IMR-90 (cell line): ENCODE results near the gene VPS18. TPM values are rescaled to one million over a fixed set of nuclear protein-coding genes. Genes with fewer than 3 reads are reported as not detected.

Source experiments
- ATAC-seq: fragments of 200-7000 bp; cut with Tn5 transposase; 2 replicates; pipeline ENCODE4 v1.9.1; 2020; ENCODE audit warnings: low read depth, mild to moderate bottlenecking, moderate library complexity
- BruUV-seq: library from RNA; stranded (reverse); fragments of 400-500 nt; replicated peaks from 2 replicates; lab custom pipeline; 2021; lab: Mats Ljungman, UMichigan
- CTCF ChIA-PET: fragments of 300-600 bp; formaldehyde crosslinking; extraction: SDS; loops from one replicate; lab custom pipeline; 2021; ENCODE audit warnings: antibody characterized with exemption; lab: Yijun Ruan, JAX
- POLR2A ChIA-PET: fragments of 300-600 bp; sonication (Branson Sonifier 250); formaldehyde crosslinking; loops from one replicate; lab custom pipeline; 2022; ENCODE audit warnings: antibody characterized with exemption; ENCODE audit not compliant: unreplicated experiment; lab: Charles Lee
- DNase-seq: peaks from one replicate; pipeline ENCODE4 v3.0.0; 2013
- H2AFZ ChIP-seq: replicated peaks from 2 replicates; pipeline ENCODE3; 2013; ENCODE audit warnings: low read length, mild to moderate bottlenecking; ENCODE audit not compliant: poor library complexity
- H2AK5ac ChIP-seq: 2 replicates; pipeline ENCODE4 v1.6.1; 2013; ENCODE audit warnings: low read depth, low read length, inconsistent platforms
- H2AK9ac ChIP-seq: replicated peaks from 2 replicates; pipeline ENCODE3; 2013; ENCODE audit warnings: mild to moderate bottlenecking, low read depth, low read length, moderate library complexity; ENCODE audit not compliant: poor library complexity
- H2BK120ac ChIP-seq: 2 replicates; pipeline ENCODE4 v1.6.1; 2013; ENCODE audit warnings: low read depth, low read length, inconsistent platforms
- H2BK15ac ChIP-seq: 3 replicates; pipeline ENCODE4 v1.6.1; 2013; ENCODE audit warnings: low read depth, low read length, inconsistent platforms
- H2BK20ac ChIP-seq: 2 replicates; pipeline ENCODE4 v1.6.1; 2013; ENCODE audit warnings: low read depth, mild to moderate bottlenecking, inconsistent platforms, low read length, moderate library complexity
- H2BK5ac ChIP-seq: 2 replicates; pipeline ENCODE4 v1.6.1; 2013; ENCODE audit warnings: mild to moderate bottlenecking, low read depth, low read length, inconsistent platforms; ENCODE audit not compliant: poor library complexity, severe bottlenecking
- H3K14ac ChIP-seq: replicated peaks from 2 replicates; pipeline ENCODE4 v1.6.1; 2013; ENCODE audit warnings: low read depth, low read length, inconsistent platforms
- H3K18ac ChIP-seq: 2 replicates; pipeline ENCODE4 v1.6.1; 2013; ENCODE audit warnings: low read depth, low read length, control low read depth
- H3K23ac ChIP-seq: 2 replicates; pipeline ENCODE4 v1.6.1; 2013; ENCODE audit warnings: low read depth, low read length, inconsistent platforms
- H3K27ac ChIP-seq: 2 replicates; pipeline ENCODE4 v1.5.1; 2013; ENCODE audit warnings: mild to moderate bottlenecking, control low read depth, low read length; ENCODE audit not compliant: insufficient read depth
- H3K27me3 ChIP-seq: 2 replicates; pipeline ENCODE4 v1.6.1; 2013; ENCODE audit warnings: low read length; ENCODE audit not compliant: control insufficient read depth, insufficient read depth
- H3K36me3 ChIP-seq: 2 replicates; pipeline ENCODE4 v1.6.1; 2013; ENCODE audit warnings: low read length, mixed read lengths; ENCODE audit not compliant: control insufficient read depth, insufficient read depth
- H3K4ac ChIP-seq: 2 replicates; pipeline ENCODE4 v1.6.1; 2013; ENCODE audit warnings: low read depth, low read length, inconsistent platforms
- H3K4me1 ChIP-seq: 2 replicates; pipeline ENCODE4 v1.6.1; 2013; ENCODE audit warnings: low read length, mixed read lengths; ENCODE audit not compliant: control insufficient read depth, insufficient read depth
- H3K4me2 ChIP-seq: 2 replicates; pipeline ENCODE4 v1.6.1; 2013; ENCODE audit warnings: low read depth, mild to moderate bottlenecking, control low read depth, low read length, moderate library complexity
- H3K4me3 ChIP-seq: 2 replicates; pipeline ENCODE4 v1.5.1; 2013; ENCODE audit warnings: low read depth, mild to moderate bottlenecking, control low read depth, low read length, moderate library complexity; ENCODE audit not compliant: insufficient read depth
- H3K56ac ChIP-seq: 2 replicates; pipeline ENCODE4 v1.6.1; 2013; ENCODE audit warnings: low read length, inconsistent platforms; ENCODE audit not compliant: insufficient read depth; ENCODE audit errors: extremely low read depth
- H3K79me1 ChIP-seq, 2 experiments: 2 replicates each; pipeline ENCODE4 v1.6.1; 2013; ENCODE audit warnings: low read length in 2 of 2, inconsistent platforms in 1 of 2, low read depth in 1 of 2
- H3K9ac ChIP-seq: 2 replicates; pipeline ENCODE4 v1.6.1; 2013; ENCODE audit warnings: low read depth, low read length, control low read depth
- H3K9me1 ChIP-seq: 2 replicates; pipeline ENCODE4 v1.6.1; 2013; ENCODE audit warnings: low read length, inconsistent platforms; ENCODE audit not compliant: insufficient read depth
- H3K9me3 ChIP-seq: 2 replicates; pipeline ENCODE4 v1.6.1; 2013; ENCODE audit warnings: low read length; ENCODE audit not compliant: control insufficient read depth, insufficient read depth
- H4K20me1 ChIP-seq: 2 replicates; pipeline ENCODE4 v1.6.1; 2013; ENCODE audit warnings: low read length, inconsistent platforms; ENCODE audit not compliant: insufficient read depth
- H4K5ac ChIP-seq: 2 replicates; pipeline ENCODE4 v1.6.1; 2013; ENCODE audit warnings: mild to moderate bottlenecking, low read depth, low read length, control low read depth
- H4K8ac ChIP-seq, 2 experiments: 2 replicates each; pipeline ENCODE4 v1.6.1; 2013; ENCODE audit warnings: low read depth in 2 of 2, low read length in 2 of 2, control low read depth in 1 of 2, inconsistent platforms in 1 of 2
- H4K91ac ChIP-seq: 2 replicates; pipeline ENCODE4 v1.6.1; 2013; ENCODE audit warnings: low read depth, low read length, inconsistent platforms; ENCODE audit not compliant: insufficient read depth
- BHLHE40 ChIP-seq: fragments of 150-350 bp; IDR thresholded peaks from 2 replicates; pipeline ENCODE4 v1.6.1; 2016; ENCODE audit warnings: mild to moderate bottlenecking, low read depth, low read length
- CEBPB ChIP-seq: IDR thresholded peaks from 2 replicates; pipeline ENCODE4 v1.6.1; 2012; ENCODE audit warnings: low read depth, low read length, improper control_type of control experiment
- CHD1 ChIP-seq: IDR thresholded peaks from 2 replicates; pipeline ENCODE4 v1.6.1; 2012; ENCODE audit warnings: low read depth, low read length, improper control_type of control experiment
- FOS ChIP-seq: fragments of 150-350 bp; IDR thresholded peaks from 2 replicates; pipeline ENCODE4 v1.6.1; 2016; ENCODE audit warnings: low read depth, low read length
- MAFK ChIP-seq: IDR thresholded peaks from 2 replicates; pipeline ENCODE4 v1.6.1; 2012; ENCODE audit warnings: low read depth, low read length, improper control_type of control experiment
- MXI1 ChIP-seq: IDR thresholded peaks from 2 replicates; pipeline ENCODE4 v1.6.1; 2012; ENCODE audit warnings: low read depth, mild to moderate bottlenecking, low read length, moderate library complexity, borderline replicate concordance
- NFE2L2 ChIP-seq: fragments of 150-350 bp; IDR thresholded peaks from 2 replicates; pipeline ENCODE4 v1.6.1; 2016; ENCODE audit warnings: low read depth, mild to moderate bottlenecking, low read length
- POLR2A ChIP-seq: IDR thresholded peaks from 2 replicates; pipeline ENCODE4 v1.6.1; 2012; ENCODE audit warnings: mild to moderate bottlenecking, low read depth, low read length
- RAD21 ChIP-seq: IDR thresholded peaks from 2 replicates; pipeline ENCODE4 v1.6.1; 2012; ENCODE audit warnings: low read length, improper control_type of control experiment
- RCOR1 ChIP-seq: IDR thresholded peaks from 2 replicates; pipeline ENCODE4 v1.6.1; 2012; ENCODE audit warnings: mild to moderate bottlenecking, low read length, improper control_type of control experiment; ENCODE audit not compliant: insufficient replicate concordance
- RFX5 ChIP-seq: IDR thresholded peaks from 2 replicates; pipeline ENCODE4 v1.8.0; 2012; ENCODE audit warnings: low read depth, mild to moderate bottlenecking, low read length, moderate library complexity
- SMC3 ChIP-seq: fragments of 150-350 bp; IDR thresholded peaks from 2 replicates; pipeline ENCODE4 v1.6.1; 2016; ENCODE audit warnings: low read depth, mild to moderate bottlenecking, antibody characterized with exemption, low read length, moderate library complexity
- WGBS, 2 experiments: methylation state at CpG; one replicate each; pipeline versions ENCODE4 v1.1.5 to v1.1.7; 2013; ENCODE audit warnings: missing lambda C conversion rate in 2 of 2; ENCODE audit not compliant: insufficient read length in 1 of 2; ENCODE audit errors: extremely low coverage in 2 of 2; 5-methylcytosine and 5-hydroxymethylcytosine counted together
- dilution Hi-C: fragments of 300-500 bp; cut with HindIII; formaldehyde crosslinking; loops from one replicate; pipeline ENCODE4 v1.14.3; 2018; ENCODE audit warnings: low sequenced_read_pairs; ENCODE audit not compliant: unreplicated experiment
- in situ Hi-C: fragments of 300-500 bp; cut with MboI; formaldehyde crosslinking; loops from 3 replicates; pipeline ENCODE4 v1.14.3; 2019; ENCODE audit warnings: low sequenced_read_pairs, inconsistent platforms, mixed read lengths
- intact Hi-C: fragments of 100-400 bp; cut with micrococcal nuclease; formaldehyde crosslinking; loops from 2 replicates; pipeline ENCODE4 v1.10.0; 2022
- polyA plus RNA-seq, 3 experiments: library from polyadenylated mRNA; depleted of rRNA; stranded (reverse); fragments of >200 nt; gene quantifications; 2 replicates each; pipeline ENCODE4 v1.2.3, GENCODE V29; 2012; ENCODE audit warnings: low replicate concordance in 1 of 3
- total RNA-seq: library from RNA; depleted of rRNA; stranded (reverse); fragments of >200 nt; gene quantifications from 2 replicates; pipeline ENCODE4 v1.2.3, GENCODE V29; 2012
- TF ChIP-seq, protein P1 (sequence below): fragments of 150-350 bp; IDR thresholded peaks from 2 replicates; pipeline ENCODE4 v1.6.1; 2017; ENCODE audit warnings: mild to moderate bottlenecking, antibody characterized with exemption, low read length, low read depth
- TF ChIP-seq, protein P2 (sequence below): conservative IDR thresholded peaks from 2 replicates; pipeline ENCODE4 v1.5.1; 2012; ENCODE audit warnings: mild to moderate bottlenecking, low read depth, low read length, improper control_type of control experiment
- TF ChIP-seq, protein P3 (sequence below): fragments of 150-350 bp; IDR thresholded peaks from 2 replicates; pipeline ENCODE4 v1.6.1; 2016; ENCODE audit warnings: low read depth, mild to moderate bottlenecking, low read length, moderate library complexity, borderline replicate concordance

VPS18 gene
- total and polyA plus RNA-seq, 2 of the 4 experiments (the other 2 are of a cell fraction) = 19.3 to 32.3 TPM

DNA sequence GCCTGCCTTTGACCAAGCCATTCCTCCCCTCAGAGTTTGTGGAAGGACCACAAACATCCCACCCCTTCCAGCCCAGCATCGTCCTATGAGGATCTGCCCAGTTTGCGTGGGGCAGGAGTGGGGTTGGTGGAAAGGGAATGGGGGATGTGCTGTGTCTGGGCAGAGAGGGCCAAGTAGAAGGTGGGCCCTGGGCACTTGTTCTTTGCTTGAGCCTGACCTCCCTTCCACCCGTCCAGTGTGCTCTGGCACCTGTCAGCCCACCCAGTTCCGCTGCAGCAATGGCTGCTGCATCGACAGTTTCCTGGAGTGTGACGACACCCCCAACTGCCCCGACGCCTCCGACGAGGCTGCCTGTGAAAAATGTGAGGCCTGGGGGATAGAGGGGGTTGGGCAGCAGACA is 40.1 kb upstream of the VPS18 start:
- Histone ChIP-seq H3K9me1 (peaks cover under 1% of the 10 kb centered on the region; the same call in 1 of the 2 replicates), H3K36me3 (no peaks in the 10 kb centered on the region), H3K4me2 (no peak overlapping the region), H3K9me3 (no peaks in the 10 kb centered on the region), H2BK5ac (no peak overlapping the region), H3K27me3 (peaks cover 18% of the 10 kb centered on the region), H3K27ac (no peak overlapping the region), H3K79me1 (no peaks in the 10 kb centered on the region), H3K4me3 (no peak overlapping the region), H3K9ac (no peak overlapping the region), H3K56ac (no peak overlapping the region), H2BK15ac (no peak overlapping the region), H2AK5ac (no peak overlapping the region), H3K4me1 (no peaks in the 10 kb centered on the region), H4K20me1 (no peaks in the 10 kb centered on the region; the same call in 1 of the 2 replicates), H2AK9ac (no peak overlapping the region), H4K8ac (no peak overlapping the region), H2BK120ac (no peak overlapping the region), H2AFZ (no peak overlapping the region), H2BK20ac (no peak overlapping the region), H3K4ac (no peak overlapping the region), H3K14ac (no peak overlapping the region), H3K23ac (no peak overlapping the region), H4K5ac (no peak overlapping the region), H4K91ac (no peak overlapping the region), H3K18ac (no peak overlapping the region)
- TF ChIP-seq SMC3 (no peak), NFE2L2 (no peak), MXI1 (no peak), MAFK (no peak), RCOR1 (no peak), FOS (no peak), CEBPB (no peak), RAD21 (no peak), BHLHE40 (no peak), POLR2A (no peak), RFX5 (no peak), CHD1 (no peak)
- TF ChIP-seq, protein P1, sequence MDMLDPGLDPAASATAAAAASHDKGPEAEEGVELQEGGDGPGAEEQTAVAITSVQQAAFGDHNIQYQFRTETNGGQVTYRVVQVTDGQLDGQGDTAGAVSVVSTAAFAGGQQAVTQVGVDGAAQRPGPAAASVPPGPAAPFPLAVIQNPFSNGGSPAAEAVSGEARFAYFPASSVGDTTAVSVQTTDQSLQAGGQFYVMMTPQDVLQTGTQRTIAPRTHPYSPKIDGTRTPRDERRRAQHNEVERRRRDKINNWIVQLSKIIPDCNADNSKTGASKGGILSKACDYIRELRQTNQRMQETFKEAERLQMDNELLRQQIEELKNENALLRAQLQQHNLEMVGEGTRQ = no peak
- TF ChIP-seq, protein P2, sequence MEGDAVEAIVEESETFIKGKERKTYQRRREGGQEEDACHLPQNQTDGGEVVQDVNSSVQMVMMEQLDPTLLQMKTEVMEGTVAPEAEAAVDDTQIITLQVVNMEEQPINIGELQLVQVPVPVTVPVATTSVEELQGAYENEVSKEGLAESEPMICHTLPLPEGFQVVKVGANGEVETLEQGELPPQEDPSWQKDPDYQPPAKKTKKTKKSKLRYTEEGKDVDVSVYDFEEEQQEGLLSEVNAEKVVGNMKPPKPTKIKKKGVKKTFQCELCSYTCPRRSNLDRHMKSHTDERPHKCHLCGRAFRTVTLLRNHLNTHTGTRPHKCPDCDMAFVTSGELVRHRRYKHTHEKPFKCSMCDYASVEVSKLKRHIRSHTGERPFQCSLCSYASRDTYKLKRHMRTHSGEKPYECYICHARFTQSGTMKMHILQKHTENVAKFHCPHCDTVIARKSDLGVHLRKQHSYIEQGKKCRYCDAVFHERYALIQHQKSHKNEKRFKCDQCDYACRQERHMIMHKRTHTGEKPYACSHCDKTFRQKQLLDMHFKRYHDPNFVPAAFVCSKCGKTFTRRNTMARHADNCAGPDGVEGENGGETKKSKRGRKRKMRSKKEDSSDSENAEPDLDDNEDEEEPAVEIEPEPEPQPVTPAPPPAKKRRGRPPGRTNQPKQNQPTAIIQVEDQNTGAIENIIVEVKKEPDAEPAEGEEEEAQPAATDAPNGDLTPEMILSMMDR = no peak
- TF ChIP-seq, protein P3, sequence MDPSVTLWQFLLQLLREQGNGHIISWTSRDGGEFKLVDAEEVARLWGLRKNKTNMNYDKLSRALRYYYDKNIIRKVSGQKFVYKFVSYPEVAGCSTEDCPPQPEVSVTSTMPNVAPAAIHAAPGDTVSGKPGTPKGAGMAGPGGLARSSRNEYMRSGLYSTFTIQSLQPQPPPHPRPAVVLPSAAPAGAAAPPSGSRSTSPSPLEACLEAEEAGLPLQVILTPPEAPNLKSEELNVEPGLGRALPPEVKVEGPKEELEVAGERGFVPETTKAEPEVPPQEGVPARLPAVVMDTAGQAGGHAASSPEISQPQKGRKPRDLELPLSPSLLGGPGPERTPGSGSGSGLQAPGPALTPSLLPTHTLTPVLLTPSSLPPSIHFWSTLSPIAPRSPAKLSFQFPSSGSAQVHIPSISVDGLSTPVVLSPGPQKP = no peak
- in situ Hi-C loops = no loop called here
- DNase-seq (no peak), ATAC-seq (no peak)
- no CpG with 5 or more reads among the region's 10 CpGs for WGBS, 2 experiments
- CTCF ChIA-PET = no interaction called here
- POLR2A ChIA-PET = no interaction called here
- dilution Hi-C loops = no loop called here
- no TSS peak for BruUV-seq
- intact Hi-C loops = no loop called here
